WTC11 (cell line): ENCODE results near the gene INPP4B.

Experiments
- KAT7 ChIP-seq: sonication (generic); formaldehyde crosslinking; IDR thresholded peaks from 2 replicates; pipeline ENCODE4 v1.8.1; 2023; ENCODE audit warnings: missing genetic modification reagents, mild to moderate bottlenecking, borderline replicate concordance
- ZBTB21 ChIP-seq: sonication (generic); formaldehyde crosslinking; IDR thresholded peaks from 2 replicates; pipeline ENCODE4 v1.8.1; 2023; ENCODE audit warnings: mild to moderate bottlenecking, missing genetic modification reagents, borderline replicate concordance
- TF ChIP-seq, protein P1 (sequence below): fragments of 200-600 bp; IDR thresholded peaks from 2 replicates; pipeline ENCODE4 v1.8.0; 2022; ENCODE audit warnings: antibody characterized with exemption

DNA sequence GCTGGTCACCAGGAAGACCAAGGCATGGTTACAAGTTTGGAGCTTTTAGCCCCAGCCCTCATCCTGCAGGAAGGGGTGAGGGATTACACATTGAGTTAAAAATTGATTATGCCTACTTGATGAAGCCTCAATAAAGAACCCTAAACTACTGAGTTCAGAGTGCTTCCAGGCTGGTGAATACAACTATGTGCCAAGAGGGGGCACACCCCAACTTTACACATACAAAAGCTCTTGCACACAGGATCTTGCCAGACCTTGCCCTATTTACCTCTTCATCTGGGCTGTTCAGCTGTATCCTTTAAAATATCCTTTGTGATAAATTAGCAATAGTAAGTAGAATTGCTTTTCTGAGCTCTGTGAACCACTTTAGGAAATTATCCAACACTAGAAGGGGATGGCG lies 489.3 kb downstream of the INPP4B start:
- TF ChIP-seq, protein P1, sequence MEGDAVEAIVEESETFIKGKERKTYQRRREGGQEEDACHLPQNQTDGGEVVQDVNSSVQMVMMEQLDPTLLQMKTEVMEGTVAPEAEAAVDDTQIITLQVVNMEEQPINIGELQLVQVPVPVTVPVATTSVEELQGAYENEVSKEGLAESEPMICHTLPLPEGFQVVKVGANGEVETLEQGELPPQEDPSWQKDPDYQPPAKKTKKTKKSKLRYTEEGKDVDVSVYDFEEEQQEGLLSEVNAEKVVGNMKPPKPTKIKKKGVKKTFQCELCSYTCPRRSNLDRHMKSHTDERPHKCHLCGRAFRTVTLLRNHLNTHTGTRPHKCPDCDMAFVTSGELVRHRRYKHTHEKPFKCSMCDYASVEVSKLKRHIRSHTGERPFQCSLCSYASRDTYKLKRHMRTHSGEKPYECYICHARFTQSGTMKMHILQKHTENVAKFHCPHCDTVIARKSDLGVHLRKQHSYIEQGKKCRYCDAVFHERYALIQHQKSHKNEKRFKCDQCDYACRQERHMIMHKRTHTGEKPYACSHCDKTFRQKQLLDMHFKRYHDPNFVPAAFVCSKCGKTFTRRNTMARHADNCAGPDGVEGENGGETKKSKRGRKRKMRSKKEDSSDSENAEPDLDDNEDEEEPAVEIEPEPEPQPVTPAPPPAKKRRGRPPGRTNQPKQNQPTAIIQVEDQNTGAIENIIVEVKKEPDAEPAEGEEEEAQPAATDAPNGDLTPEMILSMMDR = no peak
- TF ChIP-seq ZBTB21 (CRISPR knock-in tag) (no peak), KAT7 (CRISPR knock-in tag) (no peak)
